Brain microvascular endothelial cell (primary cell): ENCODE results near the gene FSHR.

Source experiments
- DNase-seq: peaks from one replicate; pipeline ENCODE4 v3.0.0-alpha.2; 2020
- H3K27ac ChIP-seq: fragments of 250-450 bp; sonication (Bioruptor Pico); 2 replicates; pipeline ENCODE4 v1.5.1; 2020; ENCODE audit warnings: mild to moderate bottlenecking, moderate library complexity
- H3K27me3 ChIP-seq: fragments of 250-450 bp; sonication (Bioruptor Pico); replicated peaks from 2 replicates; pipeline ENCODE4 v1.5.1; 2020; ENCODE audit warnings: mild to moderate bottlenecking
- H3K36me3 ChIP-seq: fragments of 250-450 bp; sonication (Bioruptor Pico); replicated peaks from 2 replicates; pipeline ENCODE4 v1.5.1; 2020; ENCODE audit warnings: mild to moderate bottlenecking
- H3K4me3 ChIP-seq: 2 replicates; pipeline ENCODE4 v1.5.1; 2011; ENCODE audit warnings: low read depth, mild to moderate bottlenecking, control low read depth, low read length, moderate library complexity
- in situ Hi-C: cut with HindIII; loops from 2 replicates; pipeline ENCODE4 v1.10.0; 2017; ENCODE audit warnings: low sequenced_read_pairs, low pct_ligation_motif_present
- TF ChIP-seq, protein P1 (sequence below): IDR thresholded peaks from 2 replicates; pipeline ENCODE4 v1.5.1; 2011; ENCODE audit warnings: low read depth, mild to moderate bottlenecking, moderate library complexity, low read length, control low read depth, inconsistent platforms; ENCODE audit errors: missing control alignments

The FSHR gene

DNA sequence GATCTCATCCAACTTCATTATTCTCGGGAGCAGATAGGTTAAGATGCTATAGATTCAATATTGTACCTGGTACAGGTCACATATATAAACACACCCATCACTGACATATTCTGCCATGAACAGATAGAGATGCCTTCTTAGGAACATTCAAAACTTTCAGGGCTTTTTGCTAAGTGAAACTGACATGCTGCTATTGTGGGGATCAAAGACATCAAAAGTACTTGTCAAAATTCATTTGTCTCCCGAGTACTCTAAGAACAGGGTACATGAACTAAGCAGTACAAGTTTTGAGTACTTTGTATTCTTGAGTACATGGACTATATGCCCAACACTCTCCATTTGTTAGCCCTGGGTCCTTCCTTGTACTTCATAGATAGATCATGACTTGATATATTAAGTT lies 173.5 kb downstream of the FSHR start:
- Histone ChIP-seq H3K27me3 (no peaks in the 10 kb centered on the region), H3K27ac (no peak overlapping the region), H3K36me3 (no peaks in the 10 kb centered on the region), H3K4me3 (no peak overlapping the region)
- DNase-seq: no peak
- TF ChIP-seq, protein P1, sequence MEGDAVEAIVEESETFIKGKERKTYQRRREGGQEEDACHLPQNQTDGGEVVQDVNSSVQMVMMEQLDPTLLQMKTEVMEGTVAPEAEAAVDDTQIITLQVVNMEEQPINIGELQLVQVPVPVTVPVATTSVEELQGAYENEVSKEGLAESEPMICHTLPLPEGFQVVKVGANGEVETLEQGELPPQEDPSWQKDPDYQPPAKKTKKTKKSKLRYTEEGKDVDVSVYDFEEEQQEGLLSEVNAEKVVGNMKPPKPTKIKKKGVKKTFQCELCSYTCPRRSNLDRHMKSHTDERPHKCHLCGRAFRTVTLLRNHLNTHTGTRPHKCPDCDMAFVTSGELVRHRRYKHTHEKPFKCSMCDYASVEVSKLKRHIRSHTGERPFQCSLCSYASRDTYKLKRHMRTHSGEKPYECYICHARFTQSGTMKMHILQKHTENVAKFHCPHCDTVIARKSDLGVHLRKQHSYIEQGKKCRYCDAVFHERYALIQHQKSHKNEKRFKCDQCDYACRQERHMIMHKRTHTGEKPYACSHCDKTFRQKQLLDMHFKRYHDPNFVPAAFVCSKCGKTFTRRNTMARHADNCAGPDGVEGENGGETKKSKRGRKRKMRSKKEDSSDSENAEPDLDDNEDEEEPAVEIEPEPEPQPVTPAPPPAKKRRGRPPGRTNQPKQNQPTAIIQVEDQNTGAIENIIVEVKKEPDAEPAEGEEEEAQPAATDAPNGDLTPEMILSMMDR: no peak
- in situ Hi-C loops: no loop called here

DNA sequence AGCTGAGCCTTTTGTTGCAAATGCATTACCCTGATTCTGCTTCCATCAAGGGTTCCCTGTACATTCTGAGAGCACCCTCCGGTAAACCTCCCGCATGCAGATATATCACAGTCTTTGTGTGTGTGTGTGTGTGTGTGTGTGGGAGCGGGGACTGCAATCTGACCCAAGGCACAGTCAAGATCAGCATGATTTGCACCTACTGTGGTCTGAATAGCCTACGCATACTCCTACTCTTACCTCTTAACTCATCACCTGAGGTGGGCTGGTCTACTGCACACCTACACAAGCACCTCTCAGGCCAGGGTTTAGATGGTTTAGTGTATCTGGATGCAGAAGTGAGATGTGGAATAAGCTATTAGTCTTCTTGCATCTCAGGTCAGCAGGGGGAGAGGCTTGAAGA lies 174.6 kb downstream of the FSHR start:
- in situ Hi-C loops: no loop called here
- DNase-seq: no peak
- no peak overlapping the region for H3K4me3 ChIP-seq
- H3K27ac ChIP-seq: no peak overlapping the region
- TF ChIP-seq, protein P1: no peak
- no peaks in the 10 kb centered on the region for H3K27me3 ChIP-seq
- no peaks in the 10 kb centered on the region for H3K36me3 ChIP-seq

DNA sequence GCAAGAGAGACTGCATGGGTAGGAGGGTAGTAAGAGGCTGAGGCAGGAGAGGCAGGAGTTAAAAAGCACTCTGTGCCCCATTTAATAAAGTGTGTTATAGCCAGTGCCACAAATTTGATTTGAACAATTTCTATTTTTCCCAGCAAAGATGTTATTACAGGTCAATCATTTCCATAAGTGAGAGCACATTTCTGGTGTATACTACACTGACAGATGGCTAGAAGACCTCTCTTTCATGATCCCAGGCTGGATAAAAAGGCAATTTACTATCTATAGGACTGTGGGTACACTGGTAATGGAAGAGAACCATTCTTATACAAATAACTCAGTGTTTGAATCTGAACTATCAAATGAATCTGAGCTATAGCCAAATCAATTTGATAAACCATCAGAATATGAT lies 176.2 kb downstream of the FSHR start:
- H3K36me3 ChIP-seq: no peaks in the 10 kb centered on the region
- no peak for DNase-seq
- H3K4me3 ChIP-seq: no peak overlapping the region
- H3K27ac ChIP-seq: no peak overlapping the region
- TF ChIP-seq, protein P1: no peak
- no peaks in the 10 kb centered on the region for H3K27me3 ChIP-seq
- in situ Hi-C loops: no loop called here

DNA sequence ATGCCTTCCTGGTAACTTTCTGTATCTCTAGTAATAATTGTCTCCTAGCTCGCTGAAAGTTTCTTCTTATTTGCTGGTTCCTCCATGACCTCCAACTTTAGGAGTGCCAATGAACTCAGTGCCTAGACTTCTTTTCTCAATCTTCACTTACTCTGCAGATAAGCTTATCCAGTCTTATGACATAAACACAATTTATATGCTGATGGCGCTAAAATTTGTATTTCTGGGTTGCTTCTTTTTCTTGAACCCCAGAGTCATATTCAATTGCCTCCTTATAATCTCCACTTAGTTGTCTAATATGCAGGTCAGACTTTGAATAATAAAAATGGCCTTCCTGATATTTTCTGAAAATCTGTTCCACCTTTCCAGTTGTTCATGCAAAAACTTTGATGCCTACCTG lies 182.5 kb downstream of the FSHR start:
- DNase-seq: no peak
- Histone ChIP-seq H3K27ac (no peak overlapping the region), H3K4me3 (no peak overlapping the region), H3K36me3 (no peaks in the 10 kb centered on the region), H3K27me3 (no peaks in the 10 kb centered on the region)
- TF ChIP-seq, protein P1: no peak
- in situ Hi-C loops: no loop called here

DNA sequence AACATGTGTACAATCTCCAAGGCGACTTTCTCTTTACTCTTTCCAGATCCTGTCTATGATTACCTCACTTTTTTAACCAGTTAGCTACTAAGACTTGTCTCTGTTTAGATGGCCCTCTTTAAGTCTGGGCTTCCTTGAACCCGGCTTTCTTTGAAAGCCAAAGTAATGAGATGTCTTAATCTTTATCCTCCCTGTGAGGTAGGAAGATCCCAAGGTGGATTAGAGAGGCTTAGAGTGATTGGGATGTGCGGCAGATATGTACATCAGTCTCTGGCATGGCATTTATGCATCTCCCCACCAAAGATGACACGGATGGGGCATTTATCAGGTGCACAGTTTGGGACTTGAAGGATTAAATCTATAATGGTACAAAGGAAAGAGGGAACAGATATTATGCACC lies 186.3 kb downstream of the FSHR start:
- H3K36me3 ChIP-seq: no peaks in the 10 kb centered on the region
- H3K27ac ChIP-seq: no peak overlapping the region
- in situ Hi-C loops: no loop called here
- H3K4me3 ChIP-seq: no peak overlapping the region
- TF ChIP-seq, protein P1: no peak
- no peaks in the 10 kb centered on the region for H3K27me3 ChIP-seq
- no peak for DNase-seq

DNA sequence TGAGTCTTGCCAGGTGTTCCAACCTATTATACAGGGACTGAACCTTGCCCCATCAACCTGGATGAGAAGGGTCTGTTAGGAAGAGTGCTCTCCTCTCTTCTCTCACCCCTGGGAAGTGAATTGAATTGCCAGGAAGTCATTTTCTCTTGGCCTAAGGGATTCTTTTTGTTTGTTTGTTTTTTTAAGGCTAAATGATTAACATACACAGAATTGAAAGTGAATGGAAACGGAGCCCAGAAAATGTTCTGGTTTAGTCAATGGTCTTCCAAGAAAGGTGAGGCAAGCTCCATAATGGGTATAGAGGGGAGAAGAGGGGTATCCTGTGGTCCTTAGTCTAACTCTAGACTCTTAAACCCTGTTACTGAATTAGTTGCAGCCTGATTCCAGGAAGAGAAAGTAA lies 189.1 kb downstream of the FSHR start:
- no peaks in the 10 kb centered on the region for H3K27me3 ChIP-seq

More for the DNA sequence above, 189.1 kb downstream of the FSHR start:
- Histone ChIP-seq H3K27ac (no peak overlapping the region), H3K4me3 (no peak overlapping the region), H3K36me3 (no peaks in the 10 kb centered on the region)
- in situ Hi-C loops: no loop called here
- TF ChIP-seq, protein P1: no peak
- DNase-seq: no peak
